ENCODE data around the gene TRMT44.

TRMT44 gene

DNA sequence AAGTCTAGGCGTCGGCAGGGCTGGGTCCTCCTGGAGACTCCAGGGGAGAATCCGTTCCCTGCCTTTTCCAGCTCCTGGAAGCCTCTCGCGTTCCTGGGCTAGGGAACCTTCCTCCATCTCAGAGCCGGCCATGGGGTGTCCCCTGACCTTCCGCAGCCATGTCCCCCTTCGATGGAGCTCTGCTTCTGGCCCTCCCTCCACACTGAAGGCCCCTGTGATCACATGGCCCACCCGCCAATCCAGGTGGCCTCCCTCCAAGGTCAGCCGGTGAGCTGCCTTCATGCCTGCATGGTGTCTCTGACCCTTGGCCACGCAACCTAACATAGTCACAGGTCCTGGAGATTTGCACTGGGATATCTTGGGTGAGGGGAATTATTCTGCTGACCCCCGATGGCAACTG lies 69.6 kb downstream of the TRMT44 start:
- TF ChIP-seq, protein P1, sequence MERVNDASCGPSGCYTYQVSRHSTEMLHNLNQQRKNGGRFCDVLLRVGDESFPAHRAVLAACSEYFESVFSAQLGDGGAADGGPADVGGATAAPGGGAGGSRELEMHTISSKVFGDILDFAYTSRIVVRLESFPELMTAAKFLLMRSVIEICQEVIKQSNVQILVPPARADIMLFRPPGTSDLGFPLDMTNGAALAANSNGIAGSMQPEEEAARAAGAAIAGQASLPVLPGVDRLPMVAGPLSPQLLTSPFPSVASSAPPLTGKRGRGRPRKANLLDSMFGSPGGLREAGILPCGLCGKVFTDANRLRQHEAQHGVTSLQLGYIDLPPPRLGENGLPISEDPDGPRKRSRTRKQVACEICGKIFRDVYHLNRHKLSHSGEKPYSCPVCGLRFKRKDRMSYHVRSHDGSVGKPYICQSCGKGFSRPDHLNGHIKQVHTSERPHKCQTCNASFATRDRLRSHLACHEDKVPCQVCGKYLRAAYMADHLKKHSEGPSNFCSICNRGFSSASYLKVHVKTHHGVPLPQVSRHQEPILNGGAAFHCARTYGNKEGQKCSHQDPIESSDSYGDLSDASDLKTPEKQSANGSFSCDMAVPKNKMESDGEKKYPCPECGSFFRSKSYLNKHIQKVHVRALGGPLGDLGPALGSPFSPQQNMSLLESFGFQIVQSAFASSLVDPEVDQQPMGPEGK (CRISPR knock-in tag; IDR thresholded peaks at IDR 0.05; ENCODE audit: borderline replicate concordance): no peak
- no peak for TF ChIP-seq SNAI2 (CRISPR knock-in tag; IDR thresholded peaks at IDR 0.05)
- TF ChIP-seq, protein P2, sequence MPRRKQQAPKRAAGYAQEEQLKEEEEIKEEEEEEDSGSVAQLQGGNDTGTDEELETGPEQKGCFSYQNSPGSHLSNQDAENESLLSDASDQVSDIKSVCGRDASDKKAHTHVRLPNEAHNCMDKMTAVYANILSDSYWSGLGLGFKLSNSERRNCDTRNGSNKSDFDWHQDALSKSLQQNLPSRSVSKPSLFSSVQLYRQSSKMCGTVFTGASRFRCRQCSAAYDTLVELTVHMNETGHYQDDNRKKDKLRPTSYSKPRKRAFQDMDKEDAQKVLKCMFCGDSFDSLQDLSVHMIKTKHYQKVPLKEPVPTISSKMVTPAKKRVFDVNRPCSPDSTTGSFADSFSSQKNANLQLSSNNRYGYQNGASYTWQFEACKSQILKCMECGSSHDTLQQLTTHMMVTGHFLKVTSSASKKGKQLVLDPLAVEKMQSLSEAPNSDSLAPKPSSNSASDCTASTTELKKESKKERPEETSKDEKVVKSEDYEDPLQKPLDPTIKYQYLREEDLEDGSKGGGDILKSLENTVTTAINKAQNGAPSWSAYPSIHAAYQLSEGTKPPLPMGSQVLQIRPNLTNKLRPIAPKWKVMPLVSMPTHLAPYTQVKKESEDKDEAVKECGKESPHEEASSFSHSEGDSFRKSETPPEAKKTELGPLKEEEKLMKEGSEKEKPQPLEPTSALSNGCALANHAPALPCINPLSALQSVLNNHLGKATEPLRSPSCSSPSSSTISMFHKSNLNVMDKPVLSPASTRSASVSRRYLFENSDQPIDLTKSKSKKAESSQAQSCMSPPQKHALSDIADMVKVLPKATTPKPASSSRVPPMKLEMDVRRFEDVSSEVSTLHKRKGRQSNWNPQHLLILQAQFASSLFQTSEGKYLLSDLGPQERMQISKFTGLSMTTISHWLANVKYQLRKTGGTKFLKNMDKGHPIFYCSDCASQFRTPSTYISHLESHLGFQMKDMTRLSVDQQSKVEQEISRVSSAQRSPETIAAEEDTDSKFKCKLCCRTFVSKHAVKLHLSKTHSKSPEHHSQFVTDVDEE (CRISPR knock-in tag; IDR thresholded peaks at IDR 0.05): no peak
- TF ChIP-seq ARNTL (CRISPR knock-in tag; IDR thresholded peaks at IDR 0.05; ENCODE audit: borderline replicate concordance, low read depth): no peak
- TF ChIP-seq GLIS3 (CRISPR knock-in tag; IDR thresholded peaks at IDR 0.05): no peak
- TF ChIP-seq, protein P3, sequence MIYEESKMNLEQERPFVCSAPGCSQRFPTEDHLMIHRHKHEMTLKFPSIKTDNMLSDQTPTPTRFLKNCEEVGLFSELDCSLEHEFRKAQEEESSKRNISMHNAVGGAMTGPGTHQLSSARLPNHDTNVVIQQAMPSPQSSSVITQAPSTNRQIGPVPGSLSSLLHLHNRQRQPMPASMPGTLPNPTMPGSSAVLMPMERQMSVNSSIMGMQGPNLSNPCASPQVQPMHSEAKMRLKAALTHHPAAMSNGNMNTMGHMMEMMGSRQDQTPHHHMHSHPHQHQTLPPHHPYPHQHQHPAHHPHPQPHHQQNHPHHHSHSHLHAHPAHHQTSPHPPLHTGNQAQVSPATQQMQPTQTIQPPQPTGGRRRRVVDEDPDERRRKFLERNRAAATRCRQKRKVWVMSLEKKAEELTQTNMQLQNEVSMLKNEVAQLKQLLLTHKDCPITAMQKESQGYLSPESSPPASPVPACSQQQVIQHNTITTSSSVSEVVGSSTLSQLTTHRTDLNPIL (CRISPR knock-in tag; IDR thresholded peaks at IDR 0.05; ENCODE audit: low read depth): no peak
- no peak for TF ChIP-seq RARB (CRISPR knock-in tag; IDR thresholded peaks at IDR 0.05)
- no peak for TF ChIP-seq TOX (CRISPR knock-in tag; IDR thresholded peaks at IDR 0.05; ENCODE audit: borderline replicate concordance)
- TF ChIP-seq BACH2 (CRISPR knock-in tag; IDR thresholded peaks at IDR 0.05; ENCODE audit: borderline replicate concordance): no peak
- TF ChIP-seq ZNF8 (CRISPR knock-in tag; IDR thresholded peaks at IDR 0.05): no peak
- no peak for TF ChIP-seq ZNF70 (CRISPR knock-in tag; IDR thresholded peaks at IDR 0.05)
- TF ChIP-seq ZNF565 (CRISPR knock-in tag; conservative IDR thresholded peaks at IDR 0.05; ENCODE audit: low read depth): no peak
- TF ChIP-seq, protein P4, sequence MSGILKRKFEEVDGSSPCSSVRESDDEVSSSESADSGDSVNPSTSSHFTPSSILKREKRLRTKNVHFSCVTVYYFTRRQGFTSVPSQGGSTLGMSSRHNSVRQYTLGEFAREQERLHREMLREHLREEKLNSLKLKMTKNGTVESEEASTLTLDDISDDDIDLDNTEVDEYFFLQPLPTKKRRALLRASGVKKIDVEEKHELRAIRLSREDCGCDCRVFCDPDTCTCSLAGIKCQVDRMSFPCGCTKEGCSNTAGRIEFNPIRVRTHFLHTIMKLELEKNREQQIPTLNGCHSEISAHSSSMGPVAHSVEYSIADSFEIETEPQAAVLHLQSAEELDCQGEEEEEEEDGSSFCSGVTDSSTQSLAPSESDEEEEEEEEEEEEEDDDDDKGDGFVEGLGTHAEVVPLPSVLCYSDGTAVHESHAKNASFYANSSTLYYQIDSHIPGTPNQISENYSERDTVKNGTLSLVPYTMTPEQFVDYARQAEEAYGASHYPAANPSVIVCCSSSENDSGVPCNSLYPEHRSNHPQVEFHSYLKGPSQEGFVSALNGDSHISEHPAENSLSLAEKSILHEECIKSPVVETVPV (CRISPR knock-in tag; IDR thresholded peaks at IDR 0.05): no peak
- no peak for TF ChIP-seq ESRRG (CRISPR knock-in tag; IDR thresholded peaks at IDR 0.05)
- no peak for TF ChIP-seq ZFP3 (CRISPR knock-in tag; IDR thresholded peaks at IDR 0.05)
- no peak for TF ChIP-seq TCF4 (CRISPR knock-in tag; IDR thresholded peaks at IDR 0.05; ENCODE audit: borderline replicate concordance)
- TF ChIP-seq PPARA (CRISPR knock-in tag; IDR thresholded peaks at IDR 0.05; ENCODE audit: borderline replicate concordance): no peak
- ATAC-seq: no peak

DNA sequence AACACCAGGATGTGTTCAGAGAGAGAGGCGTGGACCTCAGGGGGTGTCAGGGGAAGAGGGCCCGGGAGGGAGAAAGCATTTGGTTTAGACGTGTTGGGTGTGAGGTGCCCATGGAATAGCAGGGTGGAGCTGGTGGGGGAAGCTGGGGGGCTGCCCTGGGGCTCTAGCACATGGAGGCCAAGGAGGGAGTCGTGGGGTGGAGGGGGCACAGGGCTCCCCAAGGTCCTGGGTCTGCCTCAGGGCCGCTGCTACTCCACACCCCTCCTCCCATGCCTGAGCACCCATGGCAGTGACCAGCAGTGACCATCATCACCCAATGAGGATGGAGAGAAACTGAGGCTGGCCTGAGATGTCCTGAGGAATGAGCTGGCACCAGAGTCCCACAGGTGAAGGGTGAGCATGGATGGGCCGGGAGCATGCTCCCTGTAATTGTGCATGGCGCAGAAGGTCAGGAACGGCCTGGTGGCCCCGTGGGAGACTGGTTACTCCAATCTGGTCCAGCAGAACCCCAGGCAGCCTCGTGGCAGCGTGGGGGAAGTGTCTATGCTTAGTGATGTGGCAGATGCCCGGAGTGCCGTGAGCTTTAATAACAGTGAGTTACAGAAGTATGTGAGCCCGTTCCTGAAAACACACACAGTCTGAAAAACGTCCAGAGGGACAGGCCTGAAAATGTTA lies 70.2 kb downstream of the TRMT44 start:
- no peak for ATAC-seq
- TF ChIP-seq ZNF565 (CRISPR knock-in tag; conservative IDR thresholded peaks at IDR 0.05; ENCODE audit: low read depth) (no peak), ZFP3 (CRISPR knock-in tag; IDR thresholded peaks at IDR 0.05) (no peak), ESRRG (CRISPR knock-in tag; IDR thresholded peaks at IDR 0.05) (no peak), BACH2 (CRISPR knock-in tag; IDR thresholded peaks at IDR 0.05; ENCODE audit: borderline replicate concordance) (no peak), TOX (CRISPR knock-in tag; IDR thresholded peaks at IDR 0.05; ENCODE audit: borderline replicate concordance) (no peak), PPARA (CRISPR knock-in tag; IDR thresholded peaks at IDR 0.05; ENCODE audit: borderline replicate concordance) (no peak), ZNF8 (CRISPR knock-in tag; IDR thresholded peaks at IDR 0.05) (no peak), RARB (CRISPR knock-in tag; IDR thresholded peaks at IDR 0.05) (no peak)
- TF ChIP-seq, protein P3 (CRISPR knock-in tag; IDR thresholded peaks at IDR 0.05; ENCODE audit: low read depth): no peak
- TF ChIP-seq, protein P2 (CRISPR knock-in tag; IDR thresholded peaks at IDR 0.05): no peak
- TF ChIP-seq, protein P5, sequence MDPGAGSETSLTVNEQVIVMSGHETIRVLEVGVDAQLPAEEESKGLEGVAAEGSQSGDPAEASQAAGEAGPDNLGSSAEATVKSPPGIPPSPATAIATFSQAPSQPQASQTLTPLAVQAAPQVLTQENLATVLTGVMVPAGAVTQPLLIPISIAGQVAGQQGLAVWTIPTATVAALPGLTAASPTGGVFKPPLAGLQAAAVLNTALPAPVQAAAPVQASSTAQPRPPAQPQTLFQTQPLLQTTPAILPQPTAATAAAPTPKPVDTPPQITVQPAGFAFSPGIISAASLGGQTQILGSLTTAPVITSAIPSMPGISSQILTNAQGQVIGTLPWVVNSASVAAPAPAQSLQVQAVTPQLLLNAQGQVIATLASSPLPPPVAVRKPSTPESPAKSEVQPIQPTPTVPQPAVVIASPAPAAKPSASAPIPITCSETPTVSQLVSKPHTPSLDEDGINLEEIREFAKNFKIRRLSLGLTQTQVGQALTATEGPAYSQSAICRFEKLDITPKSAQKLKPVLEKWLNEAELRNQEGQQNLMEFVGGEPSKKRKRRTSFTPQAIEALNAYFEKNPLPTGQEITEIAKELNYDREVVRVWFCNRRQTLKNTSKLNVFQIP (CRISPR knock-in tag; IDR thresholded peaks at IDR 0.05; ENCODE audit: borderline replicate concordance, low read depth): no peak
